ENCODE measurements around the gene BUB1B.

BUB1B gene

DNA sequence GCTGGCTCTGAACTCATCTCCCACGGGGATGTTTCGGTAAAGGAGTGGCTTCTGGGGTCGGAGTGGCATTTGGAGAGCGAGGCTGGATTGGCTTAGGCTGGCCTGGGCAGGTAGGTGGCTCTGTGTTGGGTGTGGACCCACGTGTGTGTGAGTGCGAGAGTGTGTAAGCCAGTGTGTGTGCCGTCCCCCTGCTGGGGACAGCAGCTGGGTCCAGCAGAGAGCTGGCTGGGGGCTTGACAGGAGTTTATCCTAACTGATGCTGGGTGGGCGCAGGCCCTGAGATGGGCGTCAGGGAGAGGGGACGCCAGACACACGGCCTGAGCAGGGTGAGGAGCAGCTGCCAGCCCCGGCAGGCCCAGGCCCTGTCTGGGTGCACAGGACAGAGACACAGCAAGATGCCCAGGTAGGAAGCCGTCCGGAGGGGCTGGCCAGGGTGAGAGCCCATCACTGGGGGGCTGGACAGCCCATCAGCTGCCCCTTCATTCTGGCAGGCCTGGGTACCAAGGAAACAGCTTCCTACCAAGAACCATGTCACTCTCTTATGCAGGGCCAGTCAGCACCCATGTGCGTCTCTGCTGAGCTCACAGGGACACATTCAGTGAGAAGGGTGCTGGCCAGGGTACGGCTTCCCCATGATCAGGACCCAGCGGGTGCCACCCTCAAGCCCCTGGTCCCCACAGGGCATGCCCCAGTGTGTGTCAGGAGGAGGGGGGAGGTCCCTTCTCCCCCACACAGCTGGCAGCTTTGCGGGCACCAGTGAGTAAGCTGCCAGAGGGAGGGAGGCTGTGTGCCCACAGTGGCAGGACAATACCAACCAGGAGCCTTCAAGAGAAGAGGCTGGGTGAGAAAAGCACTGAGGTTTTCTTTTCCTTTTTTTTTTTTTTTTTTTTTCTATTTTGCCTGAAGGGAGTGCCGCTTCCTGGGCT lies 79.1 kb downstream of the BUB1B start:
- DNase-seq (ENCODE audit: low read depth in 2 of 3, low spot score in 2 of 3), result no peak

GRCh38 chr15:40240619-40241221 lies 79.9 kb downstream of the BUB1B start:
- DNase-seq (ENCODE audit: low read depth in 2 of 3, low spot score in 2 of 3), result no peak

GRCh38 chr15:40241269-40242212 lies 80.7 kb downstream of the BUB1B start:
- DNase-seq (ENCODE audit: low read depth in 2 of 3, low spot score in 2 of 3), result no peak

DNA sequence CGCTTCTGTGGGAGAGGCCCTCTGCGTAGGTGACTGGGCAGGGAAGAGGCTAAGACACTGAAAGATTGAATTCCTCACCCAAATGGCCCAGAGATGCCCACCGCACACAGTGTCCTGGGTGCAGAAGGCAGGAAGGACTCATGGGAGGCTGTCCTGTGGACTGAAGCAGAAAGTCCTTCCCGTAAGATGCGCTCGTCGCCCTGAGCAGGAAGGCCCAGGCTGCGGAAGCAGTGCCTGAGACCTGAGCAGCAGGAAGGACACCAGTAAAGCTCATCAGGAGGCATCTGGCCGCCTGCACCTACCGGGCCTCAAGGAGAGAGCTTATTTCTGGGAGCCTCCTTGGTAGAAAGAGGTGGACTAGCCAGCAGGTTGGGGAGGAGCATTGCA lies 81.3 kb downstream of the BUB1B start:
- DNase-seq (ENCODE audit: low read depth in 2 of 3, low spot score in 2 of 3), result no peak

DNA sequence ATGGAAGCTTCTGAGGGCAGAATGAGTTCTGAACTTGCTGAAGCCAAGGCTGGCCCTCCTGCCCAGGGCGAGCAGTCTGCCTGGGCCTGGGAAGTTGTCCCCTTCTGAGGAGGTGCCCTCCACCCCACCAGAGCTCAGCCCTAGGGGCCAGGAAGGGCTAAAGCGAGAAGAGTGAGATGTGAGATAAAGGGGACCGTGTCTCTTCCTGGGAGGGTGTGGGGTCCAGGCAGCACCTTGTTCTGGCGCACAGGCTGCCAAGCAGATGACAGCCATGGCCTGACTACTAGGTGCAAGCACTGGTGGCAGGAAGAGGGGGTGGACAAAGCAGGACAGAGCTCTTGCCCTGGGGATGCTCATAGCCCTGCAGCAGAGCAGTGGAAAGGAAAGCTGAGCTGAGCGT lies 81.7 kb downstream of the BUB1B start:
- DNase-seq (ENCODE audit: low read depth in 2 of 3, low spot score in 2 of 3), result no peak

GRCh38 chr15:40243126-40243810 lies 82.4 kb downstream of the BUB1B start:
- DNase-seq (ENCODE audit: low read depth in 2 of 3, low spot score in 2 of 3), result no peak

- DNase-seq (ENCODE audit: low read depth in 2 of 3, low spot score in 2 of 3), result no peak
These were observed 84.2 kb downstream of the BUB1B start for GRCh38 chr15:40244961-40245523.

- no peak for DNase-seq (ENCODE audit: low read depth in 2 of 3, low spot score in 2 of 3)
These were observed 85.0 kb downstream of the BUB1B start for GRCh38 chr15:40245666-40246450.

GRCh38 chr15:40246496-40247280 lies 85.8 kb downstream of the BUB1B start:
- no peak for DNase-seq (ENCODE audit: low read depth in 2 of 3, low spot score in 2 of 3)

GRCh38 chr15:40247406-40247971 lies 86.6 kb downstream of the BUB1B start:
- no peak for DNase-seq (ENCODE audit: low read depth in 2 of 3, low spot score in 2 of 3)

- DNase-seq (ENCODE audit: low read depth in 2 of 3, low spot score in 2 of 3), result no peak
These were observed 87.3 kb downstream of the BUB1B start for GRCh38 chr15:40248006-40248783.

DNA sequence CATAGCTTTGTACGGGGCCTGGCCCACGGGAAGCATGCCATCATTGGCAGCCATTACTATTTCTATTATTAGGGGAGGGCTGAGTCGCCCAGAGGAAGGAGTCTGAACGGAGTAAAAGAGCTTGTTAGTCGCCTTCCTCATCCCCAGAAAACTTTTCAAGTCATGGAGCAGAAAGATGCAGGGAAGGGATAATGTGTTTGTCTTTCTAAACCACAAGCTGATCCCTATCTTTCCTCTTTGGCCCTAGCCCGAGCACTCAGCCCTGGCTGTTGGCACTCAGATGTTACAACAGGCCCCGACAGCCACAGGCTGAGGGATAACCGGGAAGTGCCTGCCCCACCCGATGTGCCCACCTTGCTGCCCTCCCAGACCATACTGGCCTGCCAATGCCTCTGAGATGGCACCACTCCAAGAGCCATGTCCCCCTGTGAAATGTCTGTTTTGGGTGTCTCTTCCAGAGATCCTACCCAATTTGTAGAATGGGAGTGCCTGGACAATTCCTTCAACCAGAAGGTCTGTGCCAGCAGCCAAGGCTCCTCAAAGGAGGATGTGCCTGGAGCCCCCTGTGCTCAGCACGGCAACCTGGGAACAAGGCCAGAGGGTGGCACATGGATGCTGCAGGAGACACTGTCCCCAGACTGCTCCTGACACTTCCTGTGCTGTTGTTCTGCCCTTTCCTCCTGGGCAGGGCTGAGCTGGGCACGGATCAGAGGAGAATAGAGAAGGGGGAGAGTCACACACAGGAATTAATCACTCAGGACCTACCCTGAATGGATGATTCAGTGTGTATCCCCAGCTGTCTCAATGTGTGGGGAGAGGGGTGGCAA lies 88.8 kb downstream of the BUB1B start:
- no peak for DNase-seq (ENCODE audit: low read depth in 2 of 3, low spot score in 2 of 3)

DNA sequence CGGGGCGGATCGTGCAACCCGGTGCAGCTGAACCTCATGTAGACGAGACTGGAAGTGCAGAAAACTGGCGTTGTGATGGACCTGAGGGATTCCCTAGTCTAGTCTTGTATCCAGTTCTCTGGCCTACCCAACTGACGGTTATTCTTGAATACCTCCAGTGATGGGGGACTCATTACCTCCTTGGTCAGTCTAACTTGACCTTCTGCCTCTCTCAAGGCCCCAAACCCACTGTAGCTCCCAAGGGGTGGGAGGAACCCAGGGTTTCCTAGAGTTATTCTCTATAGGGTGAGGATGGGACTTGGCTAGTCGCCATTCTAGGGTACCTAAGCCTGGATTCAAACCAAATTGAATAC lies 89.4 kb downstream of the BUB1B start:
- no peak for DNase-seq (ENCODE audit: low read depth in 2 of 3, low spot score in 2 of 3)

GRCh38 chr15:40250771-40251483 lies 90.1 kb downstream of the BUB1B start:
- no peak for DNase-seq (ENCODE audit: low read depth in 2 of 3, low spot score in 2 of 3)

- no peak for DNase-seq (ENCODE audit: low read depth in 2 of 3, low spot score in 2 of 3)
These were observed 90.7 kb downstream of the BUB1B start for GRCh38 chr15:40251486-40252140.

GRCh38 chr15:40252141-40252437 lies 91.2 kb downstream of the BUB1B start:
- no peak for DNase-seq (ENCODE audit: low read depth in 2 of 3, low spot score in 2 of 3)
